Naive thymus-derived CD4-positive, alpha-beta T cell (primary cell): ENCODE data around the gene SYTL2. TPM values are rescaled to one million over a fixed set of nuclear protein-coding genes. Genes with fewer than 3 reads are reported as not detected.
"Not testable (repeated sequence)": the region's sequence is repeated elsewhere in the genome, so short reads cannot be mapped to it uniquely, and the experiment has no call there.

Experiments used
- ATAC-seq: fragments of 150-1000 bp; cut with Tn5 transposase; 2 replicates; pipeline ENCODE4 v1.10.0; 2021; ENCODE audit warnings: mild to moderate bottlenecking, moderate library complexity
- CTCF ChIA-PET: fragments of 350-600 bp; sonication (Branson Sonifier 250); formaldehyde crosslinking; loops from one replicate; lab custom pipeline; 2021; ENCODE audit warnings: antibody characterized with exemption; lab: Charles Lee
- POLR2A ChIA-PET: fragments of 350-600 bp; sonication (Branson Sonifier 250); formaldehyde crosslinking; loops from one replicate; lab custom pipeline; 2021; ENCODE audit warnings: antibody characterized with exemption, inconsistent platforms; lab: Charles Lee
- DNase-seq, 9 donors: peaks; one replicate each; pipeline versions ENCODE4 v3.0.0 to v3.0.0-alpha.2; 2020 to 2022; ENCODE audit warnings: mixed read lengths in 1 of 9
- H3K27ac ChIP-seq: one replicate; pipeline ENCODE4 v1.7.0; 2013; ENCODE audit warnings: mild to moderate bottlenecking, low read depth, low read length, moderate library complexity
- H3K27me3 ChIP-seq, 2 donors: one replicate each; pipeline ENCODE4 v1.7.0; 2013; ENCODE audit warnings: low read length in 2 of 2, mild to moderate bottlenecking in 2 of 2, moderate library complexity in 2 of 2; ENCODE audit not compliant: control insufficient read depth in 2 of 2, insufficient read depth in 2 of 2
- H3K36me3 ChIP-seq, 3 experiments: 1 replicate in 2 of 3; 2 replicates in 1 of 3; pipeline ENCODE4 v1.7.0; 2013; ENCODE audit warnings: low read length in 3 of 3, mild to moderate bottlenecking in 3 of 3, moderate library complexity in 1 of 3; ENCODE audit not compliant: insufficient read depth in 3 of 3, control insufficient read depth in 2 of 3
- H3K4me1 ChIP-seq, 2 donors: one replicate each; pipeline ENCODE4 v1.7.0; 2013; ENCODE audit warnings: low read length in 2 of 2, mild to moderate bottlenecking in 2 of 2, moderate library complexity in 1 of 2; ENCODE audit not compliant: control insufficient read depth in 2 of 2, insufficient read depth in 2 of 2
- H3K4me3 ChIP-seq: 2 replicates; pipeline ENCODE4 v1.7.0; 2013; ENCODE audit warnings: mild to moderate bottlenecking, low read length
- H3K9me3 ChIP-seq, 3 experiments: 1 replicate in 2 of 3; 2 replicates in 1 of 3; pipeline ENCODE4 v1.7.0; 2013; ENCODE audit warnings: low read length in 3 of 3; ENCODE audit not compliant: control insufficient read depth in 2 of 3
- H3K27ac Mint-ChIP-seq, 9 donors: one replicate each; pipeline ENCODE4 v1.8.0; 2020 to 2022; ENCODE audit warnings: mixed read lengths in 9 of 9, mild to moderate bottlenecking in 8 of 9, moderate library complexity in 5 of 9, inconsistent platforms in 2 of 9
- H3K27me3 Mint-ChIP-seq, 5 donors: one replicate each; pipeline ENCODE4 v1.8.0; 2021 to 2022; ENCODE audit warnings: mixed read lengths in 5 of 5, mild to moderate bottlenecking in 1 of 5
- H3K36me3 Mint-ChIP-seq, 5 donors: one replicate each; pipeline ENCODE4 v1.8.0; 2020 to 2022; ENCODE audit warnings: mixed read lengths in 5 of 5, mild to moderate bottlenecking in 3 of 5, inconsistent platforms in 1 of 5
- H3K4me1 Mint-ChIP-seq, 7 donors: one replicate each; pipeline ENCODE4 v1.8.0; 2020 to 2022; ENCODE audit warnings: mixed read lengths in 7 of 7, mild to moderate bottlenecking in 3 of 7, inconsistent platforms in 1 of 7
- H3K4me3 Mint-ChIP-seq, 10 donors: one replicate each; pipeline ENCODE4 v1.8.0; 2020 to 2022; ENCODE audit warnings: mild to moderate bottlenecking in 10 of 10, mixed read lengths in 10 of 10, moderate library complexity in 6 of 10, inconsistent platforms in 2 of 10
- H3K9me3 Mint-ChIP-seq, 11 donors: one replicate each; pipeline ENCODE4 v1.8.0; 2020 to 2022; ENCODE audit warnings: mixed read lengths in 11 of 11, mild to moderate bottlenecking in 4 of 11, inconsistent platforms in 1 of 11, moderate library complexity in 1 of 11
- intact Hi-C, 2 donors: fragments of 100-400 bp; cut with micrococcal nuclease; formaldehyde crosslinking; loops; one replicate each; pipeline ENCODE4 v1.15.1; 2023
- polyA plus RNA-seq, 2 donors: library from polyadenylated mRNA; unstranded; fragments of 300-500 nt; fragmentation: Illumina TruSeq; gene quantifications; one replicate each; pipeline ENCODE4 v1.2.3, GENCODE V29; 2021
- total RNA-seq, 6 experiments: library from RNA in 5 of 6; stranded (reverse) in 5 of 6; gene quantifications; 1 replicate in 5 of 6; 2 replicates in 1 of 6; pipeline ENCODE4 v1.2.3 and lab custom pipeline; 2021 to 2026

Gene SYTL2
- total and polyA plus RNA-seq, 7 experiments from 2014 or later = 12.0 to 62.9 (median 27.5) TPM

DNA sequence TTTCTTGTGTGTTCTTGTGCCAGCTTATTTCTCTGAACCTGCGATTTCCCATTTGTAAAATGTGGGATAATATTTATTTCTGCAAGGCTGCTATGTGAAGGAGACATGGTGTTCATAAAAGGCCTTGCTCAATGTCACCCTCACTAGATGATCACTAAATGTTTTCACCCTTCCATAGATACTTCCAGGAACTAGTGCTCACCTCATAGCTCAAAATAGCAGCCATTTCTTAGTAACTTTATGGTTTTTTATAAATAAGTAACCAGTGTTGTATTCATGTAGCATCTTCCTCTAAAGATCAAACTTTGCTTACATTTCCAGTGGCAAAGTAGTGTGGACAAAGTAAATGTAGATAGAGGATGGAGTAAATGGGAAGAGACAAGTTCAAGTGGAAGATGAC, 23.8 kb downstream of the SYTL2 start:
- ATAC-seq = no peak
- H3K27me3 Mint-ChIP-seq = no peaks in the 10 kb centered on the region
- Histone ChIP-seq H3K27ac (no peak overlapping the region), H3K36me3 (no peaks in the 10 kb centered on the region), H3K9me3 (no peaks in the 10 kb centered on the region), H3K4me1 (peaks cover 0 to 5% of the 10 kb centered on the region in 2 donors), H3K4me3 (no peak overlapping the region), H3K27me3 (no peaks in the 10 kb centered on the region)
- no peak for DNase-seq
- intact Hi-C loops = loop anchor here in 1 of 2 donors (1.0 to 2.0 kb wide), 3 partner anchors 24 to 36 kb away; partner anchors contain the start of gene SYTL2
- peak overlapping the region in 1 of 10 donors; percentile 66 for H3K4me3 Mint-ChIP-seq
- ChIA-PET CTCF (interaction anchor here (0.6 kb wide), 1 partner anchor 10 kb away, joined by 3 read pairs; no protein-coding TSS in a partner anchor), POLR2A (interaction anchor here (0.6 kb wide), 1 partner anchor 21 kb away, joined by 3 read pairs; no protein-coding TSS in a partner anchor)
- peaks cover 7 to 47% (median 16%) of the 10 kb centered on the region in 5 donors for H3K36me3 Mint-ChIP-seq
- H3K27ac Mint-ChIP-seq = peak overlapping the region in 2 of 9 donors; percentile 55 to 85
- peaks cover 3 to 10% (median 7%) of the 10 kb centered on the region in 11 donors for H3K9me3 Mint-ChIP-seq
- peaks cover 2 to 63% (median 42%) of the 10 kb centered on the region in 7 donors for H3K4me1 Mint-ChIP-seq

GRCh38 chr11:85784480-85785265, 26.3 kb downstream of the SYTL2 start:
- no peaks in the 10 kb centered on the region for H3K27me3 Mint-ChIP-seq
- Histone ChIP-seq H3K36me3 (no peaks in the 10 kb centered on the region), H3K9me3 (peaks cover 0 to 5% (median 0%) of the 10 kb centered on the region in 3 experiments), H3K4me3 (no peak overlapping the region), H3K27ac (no peak overlapping the region), H3K4me1 (peaks cover 11 to 16% of the 10 kb centered on the region in 2 donors), H3K27me3 (no peaks in the 10 kb centered on the region)
- DNase-seq (no peak), ATAC-seq (no peak)
- peaks cover 15 to 74% (median 60%) of the 10 kb centered on the region in 7 donors for H3K4me1 Mint-ChIP-seq
- H3K27ac Mint-ChIP-seq = peak overlapping the region in 2 of 9 donors; percentile 16 to 24
- no peak overlapping the region for H3K4me3 Mint-ChIP-seq
- POLR2A ChIA-PET = interaction anchor here (0.6 to 1.2 kb wide), 2 partner anchors 11 to 257 kb away, joined by 4 read pairs; no protein-coding TSS in a partner anchor
- CTCF ChIA-PET = interaction anchor here (1.1 kb wide), 1 partner anchor 40 kb away, joined by 3 read pairs; no protein-coding TSS in a partner anchor
- intact Hi-C loops = loop anchor here in 1 of 2 donors (2.0 kb wide), 1 partner anchor 14 kb away; no protein-coding TSS in a partner anchor
- peaks cover 7 to 54% (median 11%) of the 10 kb centered on the region in 5 donors for H3K36me3 Mint-ChIP-seq
- peaks cover 3 to 10% (median 7%) of the 10 kb centered on the region in 11 donors for H3K9me3 Mint-ChIP-seq

- no peak for ATAC-seq
- no peaks in the 10 kb centered on the region for H3K27me3 ChIP-seq
- H3K36me3 Mint-ChIP-seq = peaks cover 7 to 54% (median 11%) of the 10 kb centered on the region in 5 donors
- CTCF ChIA-PET = no interaction called here
- peaks cover 3 to 10% (median 7%) of the 10 kb centered on the region in 11 donors for H3K9me3 Mint-ChIP-seq
- H3K9me3 ChIP-seq = peaks cover 0 to 5% (median 0%) of the 10 kb centered on the region in 3 experiments
- H3K4me1 ChIP-seq = peaks cover 11 to 16% of the 10 kb centered on the region in 2 donors
- intact Hi-C loops = loop anchor here in 1 of 2 donors (2.0 kb wide), 1 partner anchor 13 kb away; no protein-coding TSS in a partner anchor
- H3K27me3 Mint-ChIP-seq = no peaks in the 10 kb centered on the region
- H3K4me3 ChIP-seq = no peak overlapping the region
- POLR2A ChIA-PET = no interaction called here
- H3K36me3 ChIP-seq = no peaks in the 10 kb centered on the region
- H3K27ac ChIP-seq = no peak overlapping the region
- peak overlapping the region in 2 of 9 donors; percentile 28 to 55 for H3K27ac Mint-ChIP-seq
- H3K4me1 Mint-ChIP-seq = peaks cover 16 to 75% (median 60%) of the 10 kb centered on the region in 7 donors
- DNase-seq = no peak
- H3K4me3 Mint-ChIP-seq = no peak overlapping the region
Observed at GRCh38 chr11:85783758-85784157, 27.2 kb downstream of the SYTL2 start.

GRCh38 chr11:85780780-85781517, 30.0 kb downstream of the SYTL2 start:
- H3K27me3 ChIP-seq = not testable (repeated sequence)

DNA sequence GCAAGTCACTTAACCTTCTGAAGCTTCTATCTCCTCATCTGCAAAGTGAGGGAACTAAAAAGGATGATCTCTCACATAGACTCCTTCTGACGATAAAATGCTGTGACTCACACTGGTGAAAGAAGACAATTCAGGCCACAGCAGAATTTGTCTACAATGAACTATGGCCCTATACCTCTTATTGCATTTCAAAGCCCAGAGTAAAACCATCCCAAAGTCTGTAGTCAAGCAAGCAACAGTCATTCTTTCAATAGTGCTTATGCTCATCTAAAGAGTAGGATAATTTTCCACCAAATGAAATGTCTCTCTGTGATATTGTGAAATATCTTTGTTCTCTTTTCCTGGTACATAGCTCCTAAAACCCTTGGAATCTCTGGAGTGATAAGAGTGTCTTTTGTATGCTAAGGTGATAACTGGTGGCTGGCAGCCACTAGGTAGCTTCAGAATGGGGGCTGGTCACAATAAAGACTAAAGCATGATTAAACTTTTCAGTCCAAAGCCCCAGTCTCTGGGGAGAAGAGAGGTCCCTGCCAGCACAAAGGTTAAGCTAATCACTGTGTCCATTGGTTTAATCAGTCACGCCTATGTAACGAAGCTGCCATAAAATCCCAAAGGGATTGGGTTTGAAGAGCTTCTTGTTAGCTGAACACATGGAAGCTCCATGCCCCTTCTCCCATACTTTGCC, 30.8 kb downstream of the SYTL2 start:
- CTCF ChIA-PET = interaction anchor here (0.6 to 0.8 kb wide), 2 partner anchors 11 to 139 kb away, joined by 3 read pairs; no protein-coding TSS in a partner anchor

More at GRCh38 chr11:85780780-85781517, 30.0 kb downstream of the SYTL2 start:
- H3K36me3 Mint-ChIP-seq = peaks cover 7 to 55% (median 16%) of the 10 kb centered on the region in 5 donors
- H3K4me1 ChIP-seq = peaks cover 11% of the 10 kb centered on the region in 2 donors
- not testable (repeated sequence) for DNase-seq, H3K27ac ChIP-seq, H3K36me3 ChIP-seq, H3K4me3 ChIP-seq, H3K9me3 ChIP-seq, H3K27me3 Mint-ChIP-seq
- H3K4me1 Mint-ChIP-seq = peaks cover 18 to 73% (median 49%) of the 10 kb centered on the region in 7 donors
- peaks cover 4 to 15% (median 8%) of the 10 kb centered on the region in 11 donors for H3K9me3 Mint-ChIP-seq
- H3K27ac Mint-ChIP-seq = peak overlapping the region in 3 of 9 donors; percentile 2 to 34 (median 24)
- peak; percentile 65 for ATAC-seq
- intact Hi-C loops = loop anchor here in 1 of 2 donors (1.0 kb wide), 1 partner anchor 87 kb away; no protein-coding TSS in a partner anchor
- POLR2A ChIA-PET = interaction anchor here (0.8 kb wide), 1 partner anchor 153 kb away, joined by 3 read pairs; the partner anchor contains the start of gene TMEM126B
- CTCF ChIA-PET = interaction anchor here (0.8 kb wide), 1 partner anchor 10 kb away, joined by 3 read pairs; no protein-coding TSS in a partner anchor
- H3K4me3 Mint-ChIP-seq = peak overlapping the region in 2 of 10 donors; percentile 5 to 12

More for the DNA sequence above, 30.8 kb downstream of the SYTL2 start:
- Histone ChIP-seq H3K4me1 (peaks cover 11% of the 10 kb centered on the region in 2 donors), H3K27me3 (no peaks in the 10 kb centered on the region), H3K9me3 (peaks cover 0 to 5% (median 0%) of the 10 kb centered on the region in 3 experiments), H3K36me3 (no peaks in the 10 kb centered on the region), H3K27ac (no peak overlapping the region), H3K4me3 (no peak overlapping the region)
- Mint-ChIP-seq H3K4me3 (no peak overlapping the region), H3K27me3 (no peaks in the 10 kb centered on the region), H3K9me3 (peaks cover 5 to 17% (median 9%) of the 10 kb centered on the region in 11 donors), H3K4me1 (peaks cover 20 to 75% (median 48%) of the 10 kb centered on the region in 7 donors), H3K27ac (peak overlapping the region in 4 of 9 donors; percentile 1 to 43 (median 16)), H3K36me3 (peaks cover 7 to 56% (median 18%) of the 10 kb centered on the region in 5 donors)
- intact Hi-C loops = loop anchor here in 1 of 2 donors (1.0 kb wide), 1 partner anchor 86 kb away; no protein-coding TSS in a partner anchor
- ATAC-seq (no peak), DNase-seq (no peak)
- POLR2A ChIA-PET = interaction anchor here (0.6 to 0.8 kb wide), 2 partner anchors 26 to 152 kb away, joined by 3 read pairs; partner anchors contain the start of gene TMEM126B
